K562 (cell line): ENCODE measurements around the gene GAGE12H. TPM values are rescaled to one million over a fixed set of nuclear protein-coding genes. Genes with fewer than 3 reads are reported as not detected.
A peak's percentile ranks its signal among the peaks of the same experiment; 100 is the strongest.
"Not testable (repeated sequence)": the region's sequence is repeated elsewhere in the genome, so short reads cannot be mapped to it uniquely, and the experiment has no call there.

Experiments used
- ATAC-seq: fragments of 200-7000 bp; cut with Tn5 transposase; 3 replicates; pipeline ENCODE4 v1.9.1; 2020; ENCODE audit warnings: moderate library complexity
- BruUV-seq: library from RNA; stranded (reverse); fragments of 400-500 nt; replicated peaks from 2 replicates; lab custom pipeline; 2021; lab: Mats Ljungman, UMichigan
- CTCF ChIA-PET: fragments of 300-600 bp; formaldehyde crosslinking; extraction: SDS; loops from one replicate; lab custom pipeline; 2021; ENCODE audit warnings: low intra/inter-chr PET ratio; lab: Yijun Ruan, JAX
- POLR2A ChIA-PET: fragments of 300-600, 350-650 bp; sonication (Branson Sonifier 250); formaldehyde crosslinking; extraction: SDS; loops from one replicate; lab custom pipeline; 2021; ENCODE audit warnings: antibody characterized with exemption, inconsistent platforms; lab: Yijun Ruan, JAX
- DNase-seq, 4 experiments: peaks; one replicate each; pipeline versions ENCODE4 v3.0.0 to v3.0.0-alpha.2; 2011 to 2018; ENCODE audit warnings: low spot score in 3 of 4, mixed read lengths in 3 of 4; ENCODE audit errors: extremely low read depth in 1 of 4
- FAIRE-seq: peaks from 2 replicates; lab custom pipeline; 2011; peaks lifted over from hg19 to GRCh38; lab: Jason Lieb, UNC
- H2AFZ ChIP-seq: 2 replicates; pipeline ENCODE4 v1.6.0; 2011; ENCODE audit warnings: low read depth, low read length, control low read depth, inconsistent platforms
- H3K27ac ChIP-seq: fragments of 200-600 bp; 3 replicates; pipeline ENCODE4 v1.8.0; 2011; ENCODE audit warnings: low read depth, mild to moderate bottlenecking, control low read depth, inconsistent platforms, low read length, moderate library complexity, mixed read lengths; ENCODE audit errors: extremely low read depth
- H3K27me3 ChIP-seq, 2 experiments: fragments of 300-600 bp in 1 of 2; 2 replicates in 1 of 2; 3 replicates in 1 of 2; pipeline versions ENCODE4 v1.6.0 to v1.8.0; 2011; ENCODE audit warnings: inconsistent platforms in 2 of 2, low read length in 2 of 2, mild to moderate bottlenecking in 1 of 2, mixed read lengths in 1 of 2, moderate library complexity in 1 of 2; ENCODE audit not compliant: control insufficient read depth in 2 of 2, insufficient read depth in 2 of 2
- H3K36me3 ChIP-seq: fragments of 300-600 bp; 3 replicates; pipeline ENCODE4 v1.8.0; 2011; ENCODE audit warnings: mild to moderate bottlenecking, low read length, inconsistent platforms; ENCODE audit not compliant: control insufficient read depth, insufficient read depth
- H3K4me1 ChIP-seq, 2 experiments: fragments of 200-600 bp in 1 of 2; replicated peaks in 1 of 2; 2 replicates in 1 of 2; 3 replicates in 1 of 2; pipeline versions ENCODE4 v1.5.1 to v1.8.0; 2011; ENCODE audit warnings: inconsistent platforms in 2 of 2, low read length in 2 of 2, mild to moderate bottlenecking in 1 of 2, mixed read lengths in 1 of 2, moderate library complexity in 1 of 2; ENCODE audit not compliant: control insufficient read depth in 2 of 2, insufficient read depth in 2 of 2
- H3K4me2 ChIP-seq: 2 replicates; pipeline ENCODE4 v1.6.1; 2011; ENCODE audit warnings: low read length, control low read depth, inconsistent platforms, mixed read lengths; ENCODE audit not compliant: insufficient read depth
- H3K4me3 ChIP-seq: fragments of 200-600 bp; sonication (generic), shearing (Covaris generic); 2 replicates; pipeline ENCODE4 v1.5.1; 2016; ENCODE audit warnings: control low read depth, inconsistent platforms
- H3K79me2 ChIP-seq: fragments of 200-600 bp; 3 replicates; pipeline ENCODE4 v1.8.0; 2011; ENCODE audit warnings: low read length, inconsistent platforms; ENCODE audit not compliant: control insufficient read depth, insufficient read depth
- H3K9ac ChIP-seq, 2 experiments: 2 replicates each; pipeline versions ENCODE4 v1.6.0 to v1.6.1; 2011; ENCODE audit warnings: low read depth in 2 of 2, low read length in 2 of 2, control low read depth in 1 of 2, inconsistent platforms in 1 of 2, mild to moderate bottlenecking in 1 of 2, mixed read lengths in 1 of 2; ENCODE audit not compliant: insufficient read depth in 1 of 2
- H3K9me1 ChIP-seq: one replicate; pipeline ENCODE4 v1.6.0; 2011; ENCODE audit warnings: inconsistent platforms, mild to moderate bottlenecking, low read length, moderate library complexity; ENCODE audit not compliant: control insufficient read depth, insufficient read depth
- H3K9me3 ChIP-seq: replicated peaks from 2 replicates; pipeline ENCODE4 v1.5.1; 2011; ENCODE audit warnings: low read depth, low read length, inconsistent platforms; ENCODE audit not compliant: control insufficient read depth, insufficient read depth
- H4K20me1 ChIP-seq: replicated peaks from 2 replicates; pipeline ENCODE4 v1.6.1; 2011; ENCODE audit warnings: low read length, inconsistent platforms, mixed read lengths; ENCODE audit not compliant: control insufficient read depth, insufficient read depth
- EGR1 ChIP-seq: fragments of 450-650 bp; conservative IDR thresholded peaks from 2 replicates; pipeline ENCODE4 v1.6.1; 2017; ENCODE audit warnings: mild to moderate bottlenecking
- EP400 ChIP-seq: fragments of 450-650 bp; IDR thresholded peaks from 2 replicates; pipeline ENCODE4 v1.6.1; 2017; ENCODE audit warnings: antibody characterized with exemption, mild to moderate bottlenecking, moderate library complexity
- WGBS: fragments of 100-300 bp; shearing (Covaris generic); methylation state at CpG from one replicate; pipeline ENCODE4 v1.1.6; 2016; ENCODE audit warnings: low coverage, mixed read lengths; ENCODE audit not compliant: insufficient coverage; ENCODE audit errors: missing lambda C conversion rate; 5-methylcytosine and 5-hydroxymethylcytosine counted together
- in situ Hi-C: fragments of 300-500 bp; cut with MboI; formaldehyde crosslinking; loops from 4 replicates; pipeline ENCODE4 v1.15.0; 2018; ENCODE audit warnings: inconsistent platforms, mixed read lengths
- intact Hi-C: fragments of 100-400 bp; cut with micrococcal nuclease; formaldehyde crosslinking; loops from 2 replicates; pipeline ENCODE4 v1.14.2; 2022
- polyA plus RNA-seq, 8 experiments: library from polyadenylated mRNA; depleted of rRNA in 4 of 8; stranded (reverse) in 5 of 8; unstranded in 3 of 8; fragments of >200 nt; fragmentation: Nextera tagmentation in 2 of 8; fragmentation: Illumina TruSeq in 1 of 8; extraction: Ambion mirVana in 2 of 8; extraction: Trizol in 1 of 8; gene quantifications; 2 replicates each; pipeline versions ENCODE4 v1.2.1 to v1.2.3, GENCODE V29; 2011 to 2014; ENCODE audit warnings: inconsistent platforms in 1 of 8, missing spikeins in 1 of 8
- total RNA-seq, 7 experiments: library from RNA; depleted of rRNA in 6 of 7; stranded (reverse); fragments of >200 nt in 6 of 7; fragmentation: Illumina TruSeq in 2 of 7; extraction: Trizol in 2 of 7; gene quantifications; 2 replicates each; pipeline versions ENCODE4 v1.2.1 to v1.2.3, GENCODE V29; 2011 to 2021; ENCODE audit warnings: low replicate concordance in 1 of 7
- TF ChIP-seq, protein P1 (sequence below), 2 experiments: fragments of 450-650 bp; conservative IDR thresholded peaks; 2 replicates each; pipeline ENCODE4 v1.6.1; 2017; ENCODE audit warnings: mild to moderate bottlenecking in 2 of 2, moderate library complexity in 2 of 2
- TF ChIP-seq, protein P2 (sequence below): fragments of 200-800 bp; sonication (Bioruptor generic); IDR thresholded peaks from 2 replicates; pipeline ENCODE4 v1.6.1; 2017; ENCODE audit warnings: missing genetic modification characterization, missing compliant biosample characterization
- TF ChIP-seq, protein P3 (sequence below): fragments of 450-650 bp; IDR thresholded peaks from 2 replicates; pipeline ENCODE4 v1.6.1; 2016; ENCODE audit warnings: mild to moderate bottlenecking, moderate library complexity

The GAGE12H gene
- total and polyA plus RNA-seq, 9 of the 15 experiments (the other 6 are each of a cell fraction or from before 2014, with no cell fraction given), result 0.21 TPM; not detected in 8

DNA sequence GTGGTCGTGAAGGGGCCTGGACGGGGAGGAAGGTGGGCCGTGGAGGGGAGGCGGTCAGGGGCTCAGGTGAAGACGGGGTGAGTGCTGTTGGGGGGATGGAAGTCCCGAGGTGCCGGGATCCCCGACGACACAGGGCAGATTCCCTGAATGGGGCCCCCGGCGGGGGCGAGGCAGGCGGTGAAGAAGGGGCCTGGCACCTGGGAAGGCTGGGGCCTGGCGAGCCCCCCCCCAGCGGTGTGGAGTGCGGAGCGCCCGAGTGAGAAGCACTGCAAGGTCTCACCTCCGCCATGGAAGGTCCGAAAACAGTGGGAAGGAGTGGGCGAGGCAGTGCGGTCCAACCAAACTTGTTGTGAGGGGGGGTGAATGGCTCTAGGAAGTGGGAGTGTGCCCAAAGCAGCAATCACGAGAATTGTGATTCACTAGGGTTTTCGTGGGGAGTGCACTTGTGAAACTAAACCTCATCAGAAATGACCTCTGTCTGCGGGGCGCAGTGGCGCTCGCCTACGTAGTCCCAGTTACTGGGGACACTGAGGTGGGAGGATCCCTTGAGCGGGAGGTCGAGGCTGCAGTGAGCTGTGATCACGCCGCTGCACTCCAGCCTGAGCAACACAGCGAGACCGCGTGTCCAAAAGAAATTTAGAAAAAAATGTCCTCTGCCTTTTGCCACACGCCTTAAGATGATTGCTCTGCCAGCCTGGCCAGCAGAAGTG is 10.2 kb downstream of the GAGE12H start:
- BruUV-seq, result TSS peak; percentile 89
- DNase-seq, in situ Hi-C loops, H3K36me3 ChIP-seq, H3K27ac ChIP-seq, POLR2A ChIA-PET, H2AFZ ChIP-seq, H3K27me3 ChIP-seq, intact Hi-C loops, FAIRE-seq, H3K4me1 ChIP-seq, H3K9me1 ChIP-seq, H3K79me2 ChIP-seq, H3K9me3 ChIP-seq, ATAC-seq, CTCF ChIA-PET, H4K20me1 ChIP-seq: not testable (repeated sequence)
- WGBS, result 35% methylated on average over 17 of the region's 37 CpGs
- H3K9ac ChIP-seq, result peak overlapping the region; percentile 20 to 86; a peak in 1 of 4 replicates
- TF ChIP-seq, protein P1, sequence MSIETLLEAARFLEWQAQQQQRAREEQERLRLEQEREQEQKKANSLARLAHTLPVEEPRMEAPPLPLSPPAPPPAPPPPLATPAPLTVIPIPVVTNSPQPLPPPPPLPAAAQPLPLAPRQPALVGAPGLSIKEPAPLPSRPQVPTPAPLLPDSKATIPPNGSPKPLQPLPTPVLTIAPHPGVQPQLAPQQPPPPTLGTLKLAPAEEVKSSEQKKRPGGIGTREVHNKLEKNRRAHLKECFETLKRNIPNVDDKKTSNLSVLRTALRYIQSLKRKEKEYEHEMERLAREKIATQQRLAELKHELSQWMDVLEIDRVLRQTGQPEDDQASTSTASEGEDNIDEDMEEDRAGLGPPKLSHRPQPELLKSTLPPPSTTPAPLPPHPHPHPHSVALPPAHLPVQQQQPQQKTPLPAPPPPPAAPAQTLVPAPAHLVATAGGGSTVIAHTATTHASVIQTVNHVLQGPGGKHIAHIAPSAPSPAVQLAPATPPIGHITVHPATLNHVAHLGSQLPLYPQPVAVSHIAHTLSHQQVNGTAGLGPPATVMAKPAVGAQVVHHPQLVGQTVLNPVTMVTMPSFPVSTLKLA (conservative IDR thresholded peaks at IDR 0.05), result 0 out of 4 replicates have a peak, but pooled peaks of 1 of the 2 experiments have one; percentile 20
- TF ChIP-seq EP400 (peak; percentile 39; the same call in 1 of the 2 replicates), EGR1 (peak; percentile 45; the same call in 1 of the 2 replicates)
- TF ChIP-seq, protein P2, sequence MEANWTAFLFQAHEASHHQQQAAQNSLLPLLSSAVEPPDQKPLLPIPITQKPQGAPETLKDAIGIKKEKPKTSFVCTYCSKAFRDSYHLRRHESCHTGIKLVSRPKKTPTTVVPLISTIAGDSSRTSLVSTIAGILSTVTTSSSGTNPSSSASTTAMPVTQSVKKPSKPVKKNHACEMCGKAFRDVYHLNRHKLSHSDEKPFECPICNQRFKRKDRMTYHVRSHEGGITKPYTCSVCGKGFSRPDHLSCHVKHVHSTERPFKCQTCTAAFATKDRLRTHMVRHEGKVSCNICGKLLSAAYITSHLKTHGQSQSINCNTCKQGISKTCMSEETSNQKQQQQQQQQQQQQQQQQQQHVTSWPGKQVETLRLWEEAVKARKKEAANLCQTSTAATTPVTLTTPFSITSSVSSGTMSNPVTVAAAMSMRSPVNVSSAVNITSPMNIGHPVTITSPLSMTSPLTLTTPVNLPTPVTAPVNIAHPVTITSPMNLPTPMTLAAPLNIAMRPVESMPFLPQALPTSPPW, result 0 out of 2 replicates have a peak, but pooled peaks have one; percentile 21
- TF ChIP-seq, protein P3, sequence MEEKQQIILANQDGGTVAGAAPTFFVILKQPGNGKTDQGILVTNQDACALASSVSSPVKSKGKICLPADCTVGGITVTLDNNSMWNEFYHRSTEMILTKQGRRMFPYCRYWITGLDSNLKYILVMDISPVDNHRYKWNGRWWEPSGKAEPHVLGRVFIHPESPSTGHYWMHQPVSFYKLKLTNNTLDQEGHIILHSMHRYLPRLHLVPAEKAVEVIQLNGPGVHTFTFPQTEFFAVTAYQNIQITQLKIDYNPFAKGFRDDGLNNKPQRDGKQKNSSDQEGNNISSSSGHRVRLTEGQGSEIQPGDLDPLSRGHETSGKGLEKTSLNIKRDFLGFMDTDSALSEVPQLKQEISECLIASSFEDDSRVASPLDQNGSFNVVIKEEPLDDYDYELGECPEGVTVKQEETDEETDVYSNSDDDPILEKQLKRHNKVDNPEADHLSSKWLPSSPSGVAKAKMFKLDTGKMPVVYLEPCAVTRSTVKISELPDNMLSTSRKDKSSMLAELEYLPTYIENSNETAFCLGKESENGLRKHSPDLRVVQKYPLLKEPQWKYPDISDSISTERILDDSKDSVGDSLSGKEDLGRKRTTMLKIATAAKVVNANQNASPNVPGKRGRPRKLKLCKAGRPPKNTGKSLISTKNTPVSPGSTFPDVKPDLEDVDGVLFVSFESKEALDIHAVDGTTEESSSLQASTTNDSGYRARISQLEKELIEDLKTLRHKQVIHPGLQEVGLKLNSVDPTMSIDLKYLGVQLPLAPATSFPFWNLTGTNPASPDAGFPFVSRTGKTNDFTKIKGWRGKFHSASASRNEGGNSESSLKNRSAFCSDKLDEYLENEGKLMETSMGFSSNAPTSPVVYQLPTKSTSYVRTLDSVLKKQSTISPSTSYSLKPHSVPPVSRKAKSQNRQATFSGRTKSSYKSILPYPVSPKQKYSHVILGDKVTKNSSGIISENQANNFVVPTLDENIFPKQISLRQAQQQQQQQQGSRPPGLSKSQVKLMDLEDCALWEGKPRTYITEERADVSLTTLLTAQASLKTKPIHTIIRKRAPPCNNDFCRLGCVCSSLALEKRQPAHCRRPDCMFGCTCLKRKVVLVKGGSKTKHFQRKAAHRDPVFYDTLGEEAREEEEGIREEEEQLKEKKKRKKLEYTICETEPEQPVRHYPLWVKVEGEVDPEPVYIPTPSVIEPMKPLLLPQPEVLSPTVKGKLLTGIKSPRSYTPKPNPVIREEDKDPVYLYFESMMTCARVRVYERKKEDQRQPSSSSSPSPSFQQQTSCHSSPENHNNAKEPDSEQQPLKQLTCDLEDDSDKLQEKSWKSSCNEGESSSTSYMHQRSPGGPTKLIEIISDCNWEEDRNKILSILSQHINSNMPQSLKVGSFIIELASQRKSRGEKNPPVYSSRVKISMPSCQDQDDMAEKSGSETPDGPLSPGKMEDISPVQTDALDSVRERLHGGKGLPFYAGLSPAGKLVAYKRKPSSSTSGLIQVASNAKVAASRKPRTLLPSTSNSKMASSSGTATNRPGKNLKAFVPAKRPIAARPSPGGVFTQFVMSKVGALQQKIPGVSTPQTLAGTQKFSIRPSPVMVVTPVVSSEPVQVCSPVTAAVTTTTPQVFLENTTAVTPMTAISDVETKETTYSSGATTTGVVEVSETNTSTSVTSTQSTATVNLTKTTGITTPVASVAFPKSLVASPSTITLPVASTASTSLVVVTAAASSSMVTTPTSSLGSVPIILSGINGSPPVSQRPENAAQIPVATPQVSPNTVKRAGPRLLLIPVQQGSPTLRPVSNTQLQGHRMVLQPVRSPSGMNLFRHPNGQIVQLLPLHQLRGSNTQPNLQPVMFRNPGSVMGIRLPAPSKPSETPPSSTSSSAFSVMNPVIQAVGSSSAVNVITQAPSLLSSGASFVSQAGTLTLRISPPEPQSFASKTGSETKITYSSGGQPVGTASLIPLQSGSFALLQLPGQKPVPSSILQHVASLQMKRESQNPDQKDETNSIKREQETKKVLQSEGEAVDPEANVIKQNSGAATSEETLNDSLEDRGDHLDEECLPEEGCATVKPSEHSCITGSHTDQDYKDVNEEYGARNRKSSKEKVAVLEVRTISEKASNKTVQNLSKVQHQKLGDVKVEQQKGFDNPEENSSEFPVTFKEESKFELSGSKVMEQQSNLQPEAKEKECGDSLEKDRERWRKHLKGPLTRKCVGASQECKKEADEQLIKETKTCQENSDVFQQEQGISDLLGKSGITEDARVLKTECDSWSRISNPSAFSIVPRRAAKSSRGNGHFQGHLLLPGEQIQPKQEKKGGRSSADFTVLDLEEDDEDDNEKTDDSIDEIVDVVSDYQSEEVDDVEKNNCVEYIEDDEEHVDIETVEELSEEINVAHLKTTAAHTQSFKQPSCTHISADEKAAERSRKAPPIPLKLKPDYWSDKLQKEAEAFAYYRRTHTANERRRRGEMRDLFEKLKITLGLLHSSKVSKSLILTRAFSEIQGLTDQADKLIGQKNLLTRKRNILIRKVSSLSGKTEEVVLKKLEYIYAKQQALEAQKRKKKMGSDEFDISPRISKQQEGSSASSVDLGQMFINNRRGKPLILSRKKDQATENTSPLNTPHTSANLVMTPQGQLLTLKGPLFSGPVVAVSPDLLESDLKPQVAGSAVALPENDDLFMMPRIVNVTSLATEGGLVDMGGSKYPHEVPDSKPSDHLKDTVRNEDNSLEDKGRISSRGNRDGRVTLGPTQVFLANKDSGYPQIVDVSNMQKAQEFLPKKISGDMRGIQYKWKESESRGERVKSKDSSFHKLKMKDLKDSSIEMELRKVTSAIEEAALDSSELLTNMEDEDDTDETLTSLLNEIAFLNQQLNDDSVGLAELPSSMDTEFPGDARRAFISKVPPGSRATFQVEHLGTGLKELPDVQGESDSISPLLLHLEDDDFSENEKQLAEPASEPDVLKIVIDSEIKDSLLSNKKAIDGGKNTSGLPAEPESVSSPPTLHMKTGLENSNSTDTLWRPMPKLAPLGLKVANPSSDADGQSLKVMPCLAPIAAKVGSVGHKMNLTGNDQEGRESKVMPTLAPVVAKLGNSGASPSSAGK, result peak; percentile 51; the same call in 1 of the 2 replicates
- peak overlapping the region; percentile 39 for H3K4me3 ChIP-seq
- peak overlapping the region; percentile 48; the same call in 1 of the 2 replicates for H3K4me2 ChIP-seq
